ENCODE measurements around the gene CASP9. TPM values are rescaled to one million over a fixed set of nuclear protein-coding genes. Genes with fewer than 3 reads are reported as not detected.

Gene CASP9
- total RNA-seq, 1 experiment from 2014 or later = 12.4 TPM

- no peaks in the 10 kb centered on the region for H3K4me1 ChIP-seq (replicated peaks; ENCODE audit: insufficient read depth)
- H3K36me3 ChIP-seq (ENCODE audit: low read depth) = no peaks in the 10 kb centered on the region
- ChIA-PET CTCF (no interaction called here), POLR2A (ENCODE audit: unreplicated experiment) (no interaction called here)
- H3K4me2 ChIP-seq = no peak overlapping the region
- no peak overlapping the region for H2AFZ ChIP-seq
- H3K79me2 ChIP-seq (ENCODE audit: low read depth) = no peaks in the 10 kb centered on the region
- H3K9me2 ChIP-seq (ENCODE audit: insufficient read depth) = no peaks in the 10 kb centered on the region
- no peaks in the 10 kb centered on the region for H3F3A ChIP-seq (ENCODE audit: insufficient read depth, low read depth)
- no peaks in the 10 kb centered on the region for H3K9me3 ChIP-seq (ENCODE audit: insufficient read depth, low read depth)
- no peaks in the 10 kb centered on the region for H4K20me1 ChIP-seq (ENCODE audit: insufficient read depth)
- no peak overlapping the region for H3K27ac ChIP-seq
- BruUV-seq (replicated peaks) = no TSS peak
- intact Hi-C loops (cut with micrococcal nuclease; ENCODE audit: unreplicated experiment) = no loop called here
- H3K4me3 ChIP-seq = no peak overlapping the region
- no peaks in the 10 kb centered on the region for H3K27me3 ChIP-seq (ENCODE audit: insufficient read depth, low read depth)
- DNase-seq = no peak
- TF ChIP-seq CTCF (conservative IDR thresholded peaks at IDR 0.05) (no peak), EZH2 (IDR thresholded peaks at IDR 0.05; ENCODE audit: low read depth) (no peak)
These were observed 26.6 kb upstream of the CASP9 start for GRCh38 chr1:15550573-15550972.

GRCh38 chr1:15546641-15547040 lies 22.6 kb upstream of the CASP9 start:
- intact Hi-C loops (cut with micrococcal nuclease; ENCODE audit: unreplicated experiment) = no loop called here
- ChIA-PET POLR2A (ENCODE audit: unreplicated experiment) (no interaction called here), CTCF (no interaction called here)
- H3K79me2 ChIP-seq (ENCODE audit: low read depth) = no peaks in the 10 kb centered on the region
- no peak overlapping the region for H2AFZ ChIP-seq
- TF ChIP-seq EZH2 (IDR thresholded peaks at IDR 0.05; ENCODE audit: low read depth) = no peak
- TF ChIP-seq CTCF (conservative IDR thresholded peaks at IDR 0.05) = no peak
- H3K9me2 ChIP-seq (ENCODE audit: insufficient read depth) = no peaks in the 10 kb centered on the region
- H3K4me3 ChIP-seq = no peak overlapping the region
- no peak overlapping the region for H3K27ac ChIP-seq
- H3K36me3 ChIP-seq (ENCODE audit: low read depth) = no peaks in the 10 kb centered on the region
- DNase-seq = no peak
- H3K27me3 ChIP-seq (ENCODE audit: insufficient read depth, low read depth) = no peaks in the 10 kb centered on the region
- no peaks in the 10 kb centered on the region for H3F3A ChIP-seq (ENCODE audit: insufficient read depth, low read depth)
- H4K20me1 ChIP-seq (ENCODE audit: insufficient read depth) = no peaks in the 10 kb centered on the region
- H3K4me2 ChIP-seq = no peak overlapping the region
- no peaks in the 10 kb centered on the region for H3K9me3 ChIP-seq (ENCODE audit: insufficient read depth, low read depth)
- H3K4me1 ChIP-seq (replicated peaks; ENCODE audit: insufficient read depth) = no peaks in the 10 kb centered on the region
- BruUV-seq (replicated peaks) = no TSS peak

GRCh38 chr1:15543589-15544568 lies 19.9 kb upstream of the CASP9 start:
- DNase-seq = no peak
- no peak overlapping the region for H3K27ac ChIP-seq
- H3K4me2 ChIP-seq = no peak overlapping the region
- H4K20me1 ChIP-seq (ENCODE audit: insufficient read depth) = no peaks in the 10 kb centered on the region
- no peak overlapping the region for H3K4me3 ChIP-seq
- CTCF ChIA-PET = no interaction called here
- no peaks in the 10 kb centered on the region for H3K4me1 ChIP-seq (replicated peaks; ENCODE audit: insufficient read depth)
- POLR2A ChIA-PET (ENCODE audit: unreplicated experiment) = no interaction called here
- no peaks in the 10 kb centered on the region for H3K9me3 ChIP-seq (ENCODE audit: insufficient read depth, low read depth)
- intact Hi-C loops (cut with micrococcal nuclease; ENCODE audit: unreplicated experiment) = no loop called here
- no peaks in the 10 kb centered on the region for H3K27me3 ChIP-seq (ENCODE audit: insufficient read depth, low read depth)
- TF ChIP-seq CTCF (conservative IDR thresholded peaks at IDR 0.05) (no peak), EZH2 (IDR thresholded peaks at IDR 0.05; ENCODE audit: low read depth) (no peak)
- no peaks in the 10 kb centered on the region for H3F3A ChIP-seq (ENCODE audit: insufficient read depth, low read depth)
- H3K79me2 ChIP-seq (ENCODE audit: low read depth) = no peaks in the 10 kb centered on the region
- BruUV-seq (replicated peaks) = no TSS peak
- no peaks in the 10 kb centered on the region for H3K9me2 ChIP-seq (ENCODE audit: insufficient read depth)
- H3K36me3 ChIP-seq (ENCODE audit: low read depth) = no peaks in the 10 kb centered on the region
- no peak overlapping the region for H2AFZ ChIP-seq

All from PC-9 (cell line).